ENCODE data around the gene ARID5B. TPM values are rescaled to one million over a fixed set of nuclear protein-coding genes. Genes with fewer than 3 reads are reported as not detected.
A peak's percentile ranks its signal among the peaks of the same experiment; 100 is the strongest.

ARID5B gene
- polyA plus RNA-seq, 1 experiment = 137 TPM

GRCh38 chr10:62073429-62073828, 171.9 kb downstream of the ARID5B start:
- CTCF ChIA-PET = interaction anchor here (0.9 kb wide), 1 partner anchor 19 kb away, joined by 3 read pairs; no protein-coding TSS in a partner anchor
- H3K9me3 ChIP-seq (ENCODE audit: control insufficient read depth, insufficient read depth, low read length) = no peaks in the 10 kb centered on the region
- POLR2A ChIA-PET = no interaction called here
- no peaks in the 10 kb centered on the region for H3K27me3 ChIP-seq (ENCODE audit: control insufficient read depth, insufficient read depth, low read length)
- TF ChIP-seq, protein P1, sequence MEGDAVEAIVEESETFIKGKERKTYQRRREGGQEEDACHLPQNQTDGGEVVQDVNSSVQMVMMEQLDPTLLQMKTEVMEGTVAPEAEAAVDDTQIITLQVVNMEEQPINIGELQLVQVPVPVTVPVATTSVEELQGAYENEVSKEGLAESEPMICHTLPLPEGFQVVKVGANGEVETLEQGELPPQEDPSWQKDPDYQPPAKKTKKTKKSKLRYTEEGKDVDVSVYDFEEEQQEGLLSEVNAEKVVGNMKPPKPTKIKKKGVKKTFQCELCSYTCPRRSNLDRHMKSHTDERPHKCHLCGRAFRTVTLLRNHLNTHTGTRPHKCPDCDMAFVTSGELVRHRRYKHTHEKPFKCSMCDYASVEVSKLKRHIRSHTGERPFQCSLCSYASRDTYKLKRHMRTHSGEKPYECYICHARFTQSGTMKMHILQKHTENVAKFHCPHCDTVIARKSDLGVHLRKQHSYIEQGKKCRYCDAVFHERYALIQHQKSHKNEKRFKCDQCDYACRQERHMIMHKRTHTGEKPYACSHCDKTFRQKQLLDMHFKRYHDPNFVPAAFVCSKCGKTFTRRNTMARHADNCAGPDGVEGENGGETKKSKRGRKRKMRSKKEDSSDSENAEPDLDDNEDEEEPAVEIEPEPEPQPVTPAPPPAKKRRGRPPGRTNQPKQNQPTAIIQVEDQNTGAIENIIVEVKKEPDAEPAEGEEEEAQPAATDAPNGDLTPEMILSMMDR (IDR thresholded peaks at IDR 0.05; ENCODE audit: low read depth, low read length) = no peak
- H3K4me3 ChIP-seq (ENCODE audit: low read depth, low read length) = no peak overlapping the region
- DNase-seq (ENCODE audit: low read depth, low spot score) = no peak
- no peak overlapping the region for H3K27ac ChIP-seq (ENCODE audit: low read depth, low read length)

DNA sequence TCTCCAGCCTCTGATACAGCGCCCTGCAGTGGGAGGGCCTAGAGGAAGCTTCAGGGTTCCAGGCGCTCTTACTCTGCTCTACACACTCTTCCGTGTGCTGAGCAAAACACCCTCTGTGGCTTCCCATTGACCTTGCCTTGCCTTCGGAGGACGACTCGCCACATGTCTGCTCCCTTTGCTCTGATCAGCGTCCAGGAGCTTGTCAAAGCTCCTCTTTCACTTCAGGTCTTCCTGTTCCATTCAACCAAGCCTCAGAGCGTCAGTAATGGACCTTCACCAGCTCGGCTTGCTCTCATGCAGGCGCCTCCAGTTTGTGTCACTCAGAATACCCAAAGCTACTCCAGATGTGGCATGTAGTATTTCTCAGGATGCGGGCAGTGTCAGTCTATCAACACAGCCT, 173.9 kb downstream of the ARID5B start:
- H3K9me3 ChIP-seq (ENCODE audit: control insufficient read depth, insufficient read depth, low read length) = no peaks in the 10 kb centered on the region
- CTCF ChIA-PET = no interaction called here
- POLR2A ChIA-PET = interaction anchor here (1.2 to 1.5 kb wide), 2 partner anchors 28 to 170 kb away, joined by 3 read pairs; no protein-coding TSS in a partner anchor
- no peak overlapping the region for H3K4me3 ChIP-seq (ENCODE audit: low read depth, low read length)
- no peak for DNase-seq (ENCODE audit: low read depth, low spot score)
- H3K27me3 ChIP-seq (ENCODE audit: control insufficient read depth, insufficient read depth, low read length) = no peaks in the 10 kb centered on the region
- H3K27ac ChIP-seq (ENCODE audit: low read depth, low read length) = peak overlapping the region; percentile 78
- TF ChIP-seq, protein P1 (IDR thresholded peaks at IDR 0.05; ENCODE audit: low read depth, low read length) = no peak

DNA sequence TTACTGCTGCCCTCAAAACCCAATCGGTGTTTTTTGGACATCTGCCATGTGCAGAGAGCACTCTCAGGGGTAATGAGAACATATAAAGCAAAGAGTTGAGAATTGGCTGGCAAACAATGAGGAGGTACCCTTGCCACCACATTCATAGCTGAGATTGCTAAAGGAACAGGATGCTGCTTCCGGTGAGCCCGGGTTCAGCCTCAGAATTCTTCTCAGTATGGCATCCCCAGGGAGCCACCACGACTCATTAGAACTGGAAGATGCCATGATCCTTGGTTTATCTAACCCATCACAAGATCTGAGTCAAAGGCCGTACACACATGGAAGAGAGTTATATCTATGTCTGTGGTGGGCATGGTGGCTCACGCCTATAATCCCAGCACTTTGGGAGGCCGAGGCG, 174.4 kb downstream of the ARID5B start:
- DNase-seq (ENCODE audit: low read depth, low spot score) = no peak
- Histone ChIP-seq H3K9me3 (ENCODE audit: control insufficient read depth, insufficient read depth, low read length) (no peaks in the 10 kb centered on the region), H3K27ac (ENCODE audit: low read depth, low read length) (peak overlapping the region; percentile 78), H3K4me3 (ENCODE audit: low read depth, low read length) (no peak overlapping the region), H3K27me3 (ENCODE audit: control insufficient read depth, insufficient read depth, low read length) (no peaks in the 10 kb centered on the region)
- TF ChIP-seq, protein P1 (IDR thresholded peaks at IDR 0.05; ENCODE audit: low read depth, low read length) = no peak
- CTCF ChIA-PET = no interaction called here
- POLR2A ChIA-PET = interaction anchor here (1.2 to 1.5 kb wide), 2 partner anchors 29 to 169 kb away, joined by 3 read pairs; no protein-coding TSS in a partner anchor

GRCh38 chr10:62076891-62077290, 175.4 kb downstream of the ARID5B start:
- TF ChIP-seq, protein P1 (IDR thresholded peaks at IDR 0.05; ENCODE audit: low read depth, low read length) = no peak
- POLR2A ChIA-PET = interaction anchor here (0.6 to 1.5 kb wide), 4 partner anchors 8 to 168 kb away, joined by 3 to 5 read pairs (median 4); no protein-coding TSS in a partner anchor
- Histone ChIP-seq H3K4me3 (ENCODE audit: low read depth, low read length) (no peak overlapping the region), H3K27ac (ENCODE audit: low read depth, low read length) (peak overlapping the region; percentile 78), H3K9me3 (ENCODE audit: control insufficient read depth, insufficient read depth, low read length) (no peaks in the 10 kb centered on the region), H3K27me3 (ENCODE audit: control insufficient read depth, insufficient read depth, low read length) (no peaks in the 10 kb centered on the region)
- CTCF ChIA-PET = no interaction called here
- DNase-seq (ENCODE audit: low read depth, low spot score) = no peak

GRCh38 chr10:62077330-62078015, 176.0 kb downstream of the ARID5B start:
- Histone ChIP-seq H3K27ac (ENCODE audit: low read depth, low read length) (no peak overlapping the region), H3K27me3 (ENCODE audit: control insufficient read depth, insufficient read depth, low read length) (no peaks in the 10 kb centered on the region)
- POLR2A ChIA-PET = interaction anchor here (0.6 to 1.5 kb wide), 3 partner anchors 9 to 167 kb away, joined by 4 to 5 read pairs (median 4); no protein-coding TSS in a partner anchor

More at GRCh38 chr10:62077330-62078015, 176.0 kb downstream of the ARID5B start:
- H3K9me3 ChIP-seq (ENCODE audit: control insufficient read depth, insufficient read depth, low read length) = no peaks in the 10 kb centered on the region
- H3K4me3 ChIP-seq (ENCODE audit: low read depth, low read length) = no peak overlapping the region
- DNase-seq (ENCODE audit: low read depth, low spot score) = no peak
- TF ChIP-seq, protein P1 (IDR thresholded peaks at IDR 0.05; ENCODE audit: low read depth, low read length) = no peak
- CTCF ChIA-PET = no interaction called here

Measured in AG04450 (cell line).